Measurements from ENCODE around the gene SLC8B1.

SLC8B1 gene

DNA sequence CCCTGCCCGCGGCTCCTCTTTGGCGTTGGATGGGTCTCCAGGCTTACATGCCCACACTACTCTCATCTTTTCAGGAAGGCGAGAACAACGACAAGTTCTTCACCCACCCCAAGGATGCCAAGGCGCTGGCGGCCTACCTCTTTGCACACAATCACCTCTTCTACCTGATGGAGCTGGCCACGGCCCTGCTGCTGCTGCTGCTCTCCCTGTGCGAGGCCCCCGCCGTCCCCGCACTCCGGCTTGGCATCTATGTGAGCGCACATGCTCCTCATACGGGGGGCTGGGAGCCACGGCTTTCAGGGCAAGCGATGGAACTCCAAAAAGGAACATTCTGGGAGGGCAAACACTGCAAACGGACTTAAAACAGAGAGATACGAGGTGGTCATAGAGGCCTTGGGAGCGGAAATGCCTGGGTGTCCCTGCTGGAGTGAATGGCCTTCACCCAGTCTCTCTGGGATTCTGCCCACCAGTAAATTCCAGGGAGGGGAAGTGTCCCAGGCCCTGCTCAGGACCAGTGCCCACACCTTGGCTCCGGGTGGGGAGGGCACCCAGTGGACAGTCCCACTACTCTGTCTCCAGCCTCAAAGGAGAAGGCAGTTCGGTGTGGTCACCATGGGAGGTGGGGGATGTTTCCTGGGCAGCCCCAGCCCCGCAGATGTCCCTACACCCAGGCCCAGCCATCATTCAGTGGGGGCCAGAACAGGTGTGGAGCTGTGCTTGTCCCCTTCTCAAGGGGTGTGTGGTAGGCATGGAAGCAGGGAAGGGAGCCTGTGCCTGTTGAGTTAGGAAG lies 68.6 kb downstream of the SLC8B1 start:
- no peak for DNase-seq

GRCh38 chr12:113263431-113263963 lies 71.4 kb downstream of the SLC8B1 start:
- DNase-seq, result no peak

DNA sequence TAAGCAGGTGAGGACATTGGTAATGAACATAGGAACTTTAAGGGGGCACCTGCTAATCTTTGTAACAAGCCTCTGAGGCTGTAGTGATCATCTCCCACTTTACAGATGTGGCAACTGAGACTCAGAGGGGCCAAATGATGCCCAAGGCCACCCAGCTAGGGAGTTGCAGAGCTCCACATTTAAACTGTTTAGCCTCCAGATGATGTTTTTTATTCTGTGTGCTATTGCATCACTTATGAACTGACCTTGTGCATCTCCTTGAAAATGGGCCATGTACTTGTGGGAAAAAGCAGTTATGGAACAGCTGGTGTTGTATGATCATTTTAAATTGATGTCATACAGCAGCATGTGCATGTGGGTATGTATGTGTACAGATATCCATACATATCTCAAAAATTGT lies 72.2 kb downstream of the SLC8B1 start:
- DNase-seq, result no peak

- DNase-seq, result no peak
Measured at GRCh38 chr12:113261847-113262470, 73.0 kb downstream of the SLC8B1 start.

GRCh38 chr12:113260636-113261300 lies 74.1 kb downstream of the SLC8B1 start:
- no peak for DNase-seq

DNA sequence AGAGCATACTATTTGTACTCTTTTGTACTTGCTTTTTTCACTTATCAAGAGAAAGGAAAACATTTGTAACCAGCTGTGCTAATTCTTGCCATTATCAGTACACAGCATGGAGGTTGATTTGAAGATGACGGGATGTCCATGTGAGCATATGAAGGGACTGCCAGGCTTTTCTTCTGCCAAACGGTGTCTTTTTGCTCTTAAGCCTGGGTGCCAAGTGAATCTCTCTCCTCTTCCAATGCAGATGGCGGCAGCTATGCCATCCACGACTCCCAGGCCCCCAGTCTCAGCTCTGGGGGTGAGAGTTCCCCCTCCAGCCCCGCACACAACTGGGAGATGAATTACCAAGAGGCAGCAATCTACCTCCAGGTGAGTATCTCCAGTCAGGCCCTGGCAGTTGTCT lies 74.8 kb downstream of the SLC8B1 start:
- DNase-seq, result no peak

DNA sequence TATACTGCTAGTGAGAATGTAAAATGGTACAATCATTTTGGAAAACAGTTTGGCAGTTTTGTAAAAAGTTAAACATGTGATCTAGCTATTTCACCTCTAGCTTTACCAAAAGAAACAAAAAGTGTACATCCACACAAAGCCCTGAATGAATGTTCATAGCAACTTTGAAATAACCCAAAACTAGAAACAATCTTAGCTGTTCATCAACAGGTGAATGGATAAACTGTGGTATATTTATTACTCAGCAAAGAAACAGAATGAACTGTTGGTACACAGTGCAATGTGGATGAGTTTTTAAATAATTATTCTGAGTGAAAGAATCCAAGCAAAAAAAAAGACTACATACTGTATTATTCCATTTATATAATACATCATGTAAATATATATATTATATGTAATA lies 77.3 kb downstream of the SLC8B1 start:
- DNase-seq, result no peak

GRCh38 chr12:113254298-113254697 lies 80.6 kb downstream of the SLC8B1 start:
- no peak for DNase-seq

- DNase-seq, result no peak
Measured at GRCh38 chr12:113253532-113254285, 81.2 kb downstream of the SLC8B1 start.

DNA sequence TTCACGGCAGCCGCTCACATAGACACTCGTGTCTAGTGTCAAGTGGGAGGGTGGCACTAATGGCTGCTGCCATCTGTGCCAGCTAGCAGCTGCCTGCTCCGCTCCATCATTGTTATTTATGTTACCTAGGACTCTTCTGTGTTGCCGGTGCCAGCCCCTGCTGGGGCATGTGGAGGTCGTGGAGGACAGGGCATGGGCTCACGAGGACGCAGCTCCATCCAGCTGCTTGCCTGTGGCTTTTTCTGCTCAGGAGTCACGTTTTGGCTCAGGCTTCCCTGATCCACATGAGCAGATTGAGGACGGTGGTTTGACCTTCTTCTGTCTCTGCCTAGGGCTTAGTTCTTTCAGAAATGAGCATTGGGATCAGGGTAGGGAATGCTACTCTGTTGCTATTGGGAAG lies 82.4 kb downstream of the SLC8B1 start:
- DNase-seq, result no peak

- DNase-seq, result no peak
Measured at GRCh38 chr12:113251404-113252070, 83.4 kb downstream of the SLC8B1 start.

- DNase-seq, result no peak
Measured at GRCh38 chr12:113250045-113250444, 84.9 kb downstream of the SLC8B1 start.

DNA sequence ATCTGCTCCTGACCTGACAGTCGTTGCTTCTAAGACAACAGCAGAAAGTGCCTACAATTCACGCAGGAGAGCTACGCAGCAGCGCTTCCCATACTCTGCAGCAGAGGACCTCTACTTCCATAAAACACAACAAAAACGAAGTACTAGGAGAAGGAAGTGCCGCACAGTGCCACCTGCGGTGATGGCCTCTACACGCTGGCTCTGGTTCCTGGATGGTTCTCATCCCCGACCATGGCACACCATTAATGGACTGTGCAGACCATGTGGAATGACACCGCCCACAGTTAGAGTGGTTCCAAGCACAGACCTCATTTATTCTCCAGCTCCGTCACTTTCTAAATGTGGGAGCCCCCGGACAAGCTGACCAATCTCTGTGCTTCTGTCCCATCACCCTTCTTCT lies 85.4 kb downstream of the SLC8B1 start:
- no peak for DNase-seq

DNA sequence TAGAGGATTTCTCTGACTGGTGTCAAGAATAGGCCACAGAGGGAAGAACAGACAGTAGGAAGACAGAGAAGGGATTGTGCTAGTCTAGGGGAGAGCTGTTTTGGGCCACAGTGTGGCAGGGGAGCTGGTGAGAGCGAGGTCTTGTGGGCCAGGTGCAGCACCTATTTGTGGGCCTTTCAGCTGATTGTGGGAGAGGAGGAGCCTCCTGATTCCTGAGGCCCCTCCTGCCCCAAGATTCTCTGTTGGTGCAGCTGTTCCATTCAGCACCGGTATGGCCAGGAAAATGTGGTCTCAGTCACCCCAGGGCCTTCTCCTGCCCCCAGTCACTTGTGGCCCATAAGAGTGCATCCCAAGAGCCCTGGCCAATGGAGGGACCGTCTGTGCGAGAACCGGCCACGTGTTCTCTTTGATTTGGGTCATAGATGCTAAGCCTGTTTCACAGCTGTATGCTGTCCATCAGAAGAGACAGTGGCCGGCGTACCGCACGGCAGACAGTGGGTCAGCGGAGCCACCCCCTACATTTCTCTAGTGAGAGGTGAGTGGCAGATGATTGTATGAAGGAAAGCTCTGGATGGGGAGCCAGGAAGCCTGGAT lies 86.0 kb downstream of the SLC8B1 start:
- no peak for DNase-seq

All from NCI-H2171 (cell line).